IMR-90 (cell line): ENCODE results near the gene COL4A1. TPM values are rescaled to one million over a fixed set of nuclear protein-coding genes. Genes with fewer than 3 reads are reported as not detected.
A peak's percentile ranks its signal among the peaks of the same experiment; 100 is the strongest.

Experiments used
- ATAC-seq: fragments of 200-7000 bp; cut with Tn5 transposase; 2 replicates; pipeline ENCODE4 v1.9.1; 2020; ENCODE audit warnings: low read depth, mild to moderate bottlenecking, moderate library complexity
- BruUV-seq: library from RNA; stranded (reverse); fragments of 400-500 nt; replicated peaks from 2 replicates; lab custom pipeline; 2021; lab: Mats Ljungman, UMichigan
- CTCF ChIA-PET: fragments of 300-600 bp; formaldehyde crosslinking; extraction: SDS; loops from one replicate; lab custom pipeline; 2021; ENCODE audit warnings: antibody characterized with exemption; lab: Yijun Ruan, JAX
- POLR2A ChIA-PET: fragments of 300-600 bp; sonication (Branson Sonifier 250); formaldehyde crosslinking; loops from one replicate; lab custom pipeline; 2022; ENCODE audit warnings: antibody characterized with exemption; ENCODE audit not compliant: unreplicated experiment; lab: Charles Lee
- DNase-seq: peaks from one replicate; pipeline ENCODE4 v3.0.0; 2013
- H2AFZ ChIP-seq: replicated peaks from 2 replicates; pipeline ENCODE3; 2013; ENCODE audit warnings: low read length, mild to moderate bottlenecking; ENCODE audit not compliant: poor library complexity
- H2AK5ac ChIP-seq: 2 replicates; pipeline ENCODE4 v1.6.1; 2013; ENCODE audit warnings: low read depth, low read length, inconsistent platforms
- H2AK9ac ChIP-seq: replicated peaks from 2 replicates; pipeline ENCODE3; 2013; ENCODE audit warnings: mild to moderate bottlenecking, low read depth, low read length, moderate library complexity; ENCODE audit not compliant: poor library complexity
- H2BK120ac ChIP-seq: 2 replicates; pipeline ENCODE4 v1.6.1; 2013; ENCODE audit warnings: low read depth, low read length, inconsistent platforms
- H2BK15ac ChIP-seq: 3 replicates; pipeline ENCODE4 v1.6.1; 2013; ENCODE audit warnings: low read depth, low read length, inconsistent platforms
- H2BK20ac ChIP-seq: 2 replicates; pipeline ENCODE4 v1.6.1; 2013; ENCODE audit warnings: low read depth, mild to moderate bottlenecking, inconsistent platforms, low read length, moderate library complexity
- H2BK5ac ChIP-seq: 2 replicates; pipeline ENCODE4 v1.6.1; 2013; ENCODE audit warnings: mild to moderate bottlenecking, low read depth, low read length, inconsistent platforms; ENCODE audit not compliant: poor library complexity, severe bottlenecking
- H3K14ac ChIP-seq: replicated peaks from 2 replicates; pipeline ENCODE4 v1.6.1; 2013; ENCODE audit warnings: low read depth, low read length, inconsistent platforms
- H3K18ac ChIP-seq: 2 replicates; pipeline ENCODE4 v1.6.1; 2013; ENCODE audit warnings: low read depth, low read length, control low read depth
- H3K23ac ChIP-seq: 2 replicates; pipeline ENCODE4 v1.6.1; 2013; ENCODE audit warnings: low read depth, low read length, inconsistent platforms
- H3K27ac ChIP-seq: 2 replicates; pipeline ENCODE4 v1.5.1; 2013; ENCODE audit warnings: mild to moderate bottlenecking, control low read depth, low read length; ENCODE audit not compliant: insufficient read depth
- H3K27me3 ChIP-seq: 2 replicates; pipeline ENCODE4 v1.6.1; 2013; ENCODE audit warnings: low read length; ENCODE audit not compliant: control insufficient read depth, insufficient read depth
- H3K36me3 ChIP-seq: 2 replicates; pipeline ENCODE4 v1.6.1; 2013; ENCODE audit warnings: low read length, mixed read lengths; ENCODE audit not compliant: control insufficient read depth, insufficient read depth
- H3K4ac ChIP-seq: 2 replicates; pipeline ENCODE4 v1.6.1; 2013; ENCODE audit warnings: low read depth, low read length, inconsistent platforms
- H3K4me1 ChIP-seq: 2 replicates; pipeline ENCODE4 v1.6.1; 2013; ENCODE audit warnings: low read length, mixed read lengths; ENCODE audit not compliant: control insufficient read depth, insufficient read depth
- H3K4me2 ChIP-seq: 2 replicates; pipeline ENCODE4 v1.6.1; 2013; ENCODE audit warnings: low read depth, mild to moderate bottlenecking, control low read depth, low read length, moderate library complexity
- H3K4me3 ChIP-seq: 2 replicates; pipeline ENCODE4 v1.5.1; 2013; ENCODE audit warnings: low read depth, mild to moderate bottlenecking, control low read depth, low read length, moderate library complexity; ENCODE audit not compliant: insufficient read depth
- H3K56ac ChIP-seq: 2 replicates; pipeline ENCODE4 v1.6.1; 2013; ENCODE audit warnings: low read length, inconsistent platforms; ENCODE audit not compliant: insufficient read depth; ENCODE audit errors: extremely low read depth
- H3K79me1 ChIP-seq, 2 experiments: 2 replicates each; pipeline ENCODE4 v1.6.1; 2013; ENCODE audit warnings: low read length in 2 of 2, inconsistent platforms in 1 of 2, low read depth in 1 of 2
- H3K9ac ChIP-seq: 2 replicates; pipeline ENCODE4 v1.6.1; 2013; ENCODE audit warnings: low read depth, low read length, control low read depth
- H3K9me1 ChIP-seq: 2 replicates; pipeline ENCODE4 v1.6.1; 2013; ENCODE audit warnings: low read length, inconsistent platforms; ENCODE audit not compliant: insufficient read depth
- H3K9me3 ChIP-seq: 2 replicates; pipeline ENCODE4 v1.6.1; 2013; ENCODE audit warnings: low read length; ENCODE audit not compliant: control insufficient read depth, insufficient read depth
- H4K20me1 ChIP-seq: 2 replicates; pipeline ENCODE4 v1.6.1; 2013; ENCODE audit warnings: low read length, inconsistent platforms; ENCODE audit not compliant: insufficient read depth
- H4K5ac ChIP-seq: 2 replicates; pipeline ENCODE4 v1.6.1; 2013; ENCODE audit warnings: mild to moderate bottlenecking, low read depth, low read length, control low read depth
- H4K8ac ChIP-seq, 2 experiments: 2 replicates each; pipeline ENCODE4 v1.6.1; 2013; ENCODE audit warnings: low read depth in 2 of 2, low read length in 2 of 2, control low read depth in 1 of 2, inconsistent platforms in 1 of 2
- H4K91ac ChIP-seq: 2 replicates; pipeline ENCODE4 v1.6.1; 2013; ENCODE audit warnings: low read depth, low read length, inconsistent platforms; ENCODE audit not compliant: insufficient read depth
- FOS ChIP-seq: fragments of 150-350 bp; IDR thresholded peaks from 2 replicates; pipeline ENCODE4 v1.6.1; 2016; ENCODE audit warnings: low read depth, low read length
- MAFK ChIP-seq: IDR thresholded peaks from 2 replicates; pipeline ENCODE4 v1.6.1; 2012; ENCODE audit warnings: low read depth, low read length, improper control_type of control experiment
- MAZ ChIP-seq: IDR thresholded peaks from 2 replicates; pipeline ENCODE4 v1.6.1; 2012; ENCODE audit warnings: low read depth, mild to moderate bottlenecking, low read length, improper control_type of control experiment, moderate library complexity, borderline replicate concordance
- MXI1 ChIP-seq: IDR thresholded peaks from 2 replicates; pipeline ENCODE4 v1.6.1; 2012; ENCODE audit warnings: low read depth, mild to moderate bottlenecking, low read length, moderate library complexity, borderline replicate concordance
- NFE2L2 ChIP-seq: fragments of 150-350 bp; IDR thresholded peaks from 2 replicates; pipeline ENCODE4 v1.6.1; 2016; ENCODE audit warnings: low read depth, mild to moderate bottlenecking, low read length
- POLR2A ChIP-seq: IDR thresholded peaks from 2 replicates; pipeline ENCODE4 v1.6.1; 2012; ENCODE audit warnings: mild to moderate bottlenecking, low read depth, low read length
- RAD21 ChIP-seq: IDR thresholded peaks from 2 replicates; pipeline ENCODE4 v1.6.1; 2012; ENCODE audit warnings: low read length, improper control_type of control experiment
- RCOR1 ChIP-seq: IDR thresholded peaks from 2 replicates; pipeline ENCODE4 v1.6.1; 2012; ENCODE audit warnings: mild to moderate bottlenecking, low read length, improper control_type of control experiment; ENCODE audit not compliant: insufficient replicate concordance
- RFX5 ChIP-seq: IDR thresholded peaks from 2 replicates; pipeline ENCODE4 v1.8.0; 2012; ENCODE audit warnings: low read depth, mild to moderate bottlenecking, low read length, moderate library complexity
- SMC3 ChIP-seq: fragments of 150-350 bp; IDR thresholded peaks from 2 replicates; pipeline ENCODE4 v1.6.1; 2016; ENCODE audit warnings: low read depth, mild to moderate bottlenecking, antibody characterized with exemption, low read length, moderate library complexity
- WGBS, 2 experiments: methylation state at CpG; one replicate each; pipeline versions ENCODE4 v1.1.5 to v1.1.7; 2013; ENCODE audit warnings: missing lambda C conversion rate in 2 of 2; ENCODE audit not compliant: insufficient read length in 1 of 2; ENCODE audit errors: extremely low coverage in 2 of 2; 5-methylcytosine and 5-hydroxymethylcytosine counted together
- dilution Hi-C: fragments of 300-500 bp; cut with HindIII; formaldehyde crosslinking; loops from one replicate; pipeline ENCODE4 v1.14.3; 2018; ENCODE audit warnings: low sequenced_read_pairs; ENCODE audit not compliant: unreplicated experiment
- in situ Hi-C: fragments of 300-500 bp; cut with MboI; formaldehyde crosslinking; loops from 3 replicates; pipeline ENCODE4 v1.14.3; 2019; ENCODE audit warnings: low sequenced_read_pairs, inconsistent platforms, mixed read lengths
- intact Hi-C: fragments of 100-400 bp; cut with micrococcal nuclease; formaldehyde crosslinking; loops from 2 replicates; pipeline ENCODE4 v1.10.0; 2022
- polyA plus RNA-seq, 3 experiments: library from polyadenylated mRNA; depleted of rRNA; stranded (reverse); fragments of >200 nt; gene quantifications; 2 replicates each; pipeline ENCODE4 v1.2.3, GENCODE V29; 2012; ENCODE audit warnings: low replicate concordance in 1 of 3
- total RNA-seq: library from RNA; depleted of rRNA; stranded (reverse); fragments of >200 nt; gene quantifications from 2 replicates; pipeline ENCODE4 v1.2.3, GENCODE V29; 2012
- TF ChIP-seq, protein P1 (sequence below): conservative IDR thresholded peaks from 2 replicates; pipeline ENCODE4 v1.5.1; 2012; ENCODE audit warnings: mild to moderate bottlenecking, low read depth, low read length, improper control_type of control experiment
- TF ChIP-seq, protein P2 (sequence below): fragments of 150-350 bp; IDR thresholded peaks from 2 replicates; pipeline ENCODE4 v1.6.1; 2017; ENCODE audit warnings: mild to moderate bottlenecking, antibody characterized with exemption, low read length, low read depth

The COL4A1 gene
- total and polyA plus RNA-seq, 2 of the 4 experiments (the other 2 are of a cell fraction), result 230 to 337 TPM

DNA sequence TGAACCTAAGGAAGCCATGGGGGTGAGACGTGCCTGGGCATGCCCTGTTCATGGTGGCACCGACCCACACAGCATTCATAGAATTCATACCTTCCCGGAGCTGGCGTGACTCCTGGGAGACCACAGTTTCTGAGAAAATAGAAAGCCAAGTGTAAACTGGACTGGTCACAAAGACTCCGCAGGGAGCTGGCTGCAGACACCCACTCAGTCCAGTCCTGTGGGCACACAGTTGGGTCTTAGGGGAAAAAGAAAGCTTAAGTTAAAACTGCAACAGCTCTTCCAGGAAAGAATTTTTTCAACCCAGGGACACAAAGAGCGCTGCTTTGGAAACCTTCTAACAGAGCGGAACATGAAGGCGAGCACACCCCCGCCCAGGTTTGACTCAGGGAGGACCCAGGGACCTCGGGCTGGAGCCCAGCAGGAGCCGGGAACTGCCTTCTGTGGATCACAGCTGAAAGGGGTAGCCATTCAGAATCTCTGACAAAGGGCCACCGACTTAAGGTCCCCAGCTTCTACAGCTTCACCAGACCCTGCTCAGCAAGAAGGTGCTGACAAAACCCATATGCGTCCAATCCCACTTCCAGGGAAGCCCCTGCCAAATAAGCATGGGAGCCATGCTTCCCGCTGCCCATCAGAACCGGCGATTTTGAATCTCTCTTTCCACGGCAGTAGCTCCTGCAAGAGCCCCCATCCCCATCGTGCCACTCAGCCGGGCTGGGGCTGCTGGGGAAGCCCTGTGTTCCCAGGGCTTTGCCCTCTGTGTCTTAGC is 183.7 kb downstream of the COL4A1 start:
- H3K4me1 ChIP-seq, result peaks cover 19% of the 10 kb centered on the region
- CTCF ChIA-PET, result interaction anchor here (0.6 kb wide), 1 partner anchor 24 kb away, joined by 3 read pairs; no protein-coding TSS in a partner anchor
- H3K27me3 ChIP-seq, result no peaks in the 10 kb centered on the region
- H3K36me3 ChIP-seq, result no peaks in the 10 kb centered on the region
- H4K91ac ChIP-seq, result peak overlapping the region; percentile 35; the same call in 1 of the 2 replicates
- no peak overlapping the region for H2BK5ac ChIP-seq
- BruUV-seq, result no TSS peak
- no peak overlapping the region for H3K23ac ChIP-seq
- dilution Hi-C loops, result loop anchor here (25.0 kb wide), 1 partner anchor 336 kb away; the partner anchor contains the start of gene IRS2
- H3K27ac ChIP-seq, result no peak overlapping the region
- H3K18ac ChIP-seq, result peak overlapping the region; percentile 61; the same call in 1 of the 2 replicates
- H3K79me1 ChIP-seq, result no peaks in the 10 kb centered on the region
- H4K8ac ChIP-seq, result peak overlapping the region in 1 of 2 experiments; percentile 11; a peak in 1 of 4 replicates
- ATAC-seq (no peak), DNase-seq (no peak)
- TF ChIP-seq MXI1, result no peak
- TF ChIP-seq MAZ, result no peak
- TF ChIP-seq POLR2A, result no peak
- TF ChIP-seq, protein P1, sequence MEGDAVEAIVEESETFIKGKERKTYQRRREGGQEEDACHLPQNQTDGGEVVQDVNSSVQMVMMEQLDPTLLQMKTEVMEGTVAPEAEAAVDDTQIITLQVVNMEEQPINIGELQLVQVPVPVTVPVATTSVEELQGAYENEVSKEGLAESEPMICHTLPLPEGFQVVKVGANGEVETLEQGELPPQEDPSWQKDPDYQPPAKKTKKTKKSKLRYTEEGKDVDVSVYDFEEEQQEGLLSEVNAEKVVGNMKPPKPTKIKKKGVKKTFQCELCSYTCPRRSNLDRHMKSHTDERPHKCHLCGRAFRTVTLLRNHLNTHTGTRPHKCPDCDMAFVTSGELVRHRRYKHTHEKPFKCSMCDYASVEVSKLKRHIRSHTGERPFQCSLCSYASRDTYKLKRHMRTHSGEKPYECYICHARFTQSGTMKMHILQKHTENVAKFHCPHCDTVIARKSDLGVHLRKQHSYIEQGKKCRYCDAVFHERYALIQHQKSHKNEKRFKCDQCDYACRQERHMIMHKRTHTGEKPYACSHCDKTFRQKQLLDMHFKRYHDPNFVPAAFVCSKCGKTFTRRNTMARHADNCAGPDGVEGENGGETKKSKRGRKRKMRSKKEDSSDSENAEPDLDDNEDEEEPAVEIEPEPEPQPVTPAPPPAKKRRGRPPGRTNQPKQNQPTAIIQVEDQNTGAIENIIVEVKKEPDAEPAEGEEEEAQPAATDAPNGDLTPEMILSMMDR, result no peak
- TF ChIP-seq SMC3, result no peak
- no peak for TF ChIP-seq RFX5
- TF ChIP-seq, protein P2, sequence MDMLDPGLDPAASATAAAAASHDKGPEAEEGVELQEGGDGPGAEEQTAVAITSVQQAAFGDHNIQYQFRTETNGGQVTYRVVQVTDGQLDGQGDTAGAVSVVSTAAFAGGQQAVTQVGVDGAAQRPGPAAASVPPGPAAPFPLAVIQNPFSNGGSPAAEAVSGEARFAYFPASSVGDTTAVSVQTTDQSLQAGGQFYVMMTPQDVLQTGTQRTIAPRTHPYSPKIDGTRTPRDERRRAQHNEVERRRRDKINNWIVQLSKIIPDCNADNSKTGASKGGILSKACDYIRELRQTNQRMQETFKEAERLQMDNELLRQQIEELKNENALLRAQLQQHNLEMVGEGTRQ, result no peak
- no peak for TF ChIP-seq RAD21
- no peak for TF ChIP-seq MAFK
- TF ChIP-seq RCOR1, result no peak
- TF ChIP-seq FOS, result no peak
- no peak for TF ChIP-seq NFE2L2
- H3K4me3 ChIP-seq, result no peak overlapping the region
- H3K4me2 ChIP-seq, result no peak overlapping the region
- intact Hi-C loops, result no loop called here
- peak overlapping the region; percentile 33 for H3K4ac ChIP-seq
- H3K14ac ChIP-seq, result peak overlapping the region; percentile 38
- H2BK15ac ChIP-seq, result no peak overlapping the region
- no peak overlapping the region for H3K9ac ChIP-seq
- H3K9me3 ChIP-seq, result no peaks in the 10 kb centered on the region
- peak overlapping the region; percentile 64 for H2AFZ ChIP-seq
- peak overlapping the region; percentile 68 for H2BK120ac ChIP-seq
- H4K5ac ChIP-seq, result peak overlapping the region; percentile 28; the same call in 1 of the 2 replicates
- peak overlapping the region; percentile 21 for H2AK9ac ChIP-seq
- H3K56ac ChIP-seq, result no peak overlapping the region
- H3K9me1 ChIP-seq, result peaks cover 22% of the 10 kb centered on the region
- in situ Hi-C loops, result loop anchor here (25.0 kb wide), 1 partner anchor 761 kb away; no protein-coding TSS in a partner anchor
- H4K20me1 ChIP-seq, result no peaks in the 10 kb centered on the region
- peak overlapping the region; percentile 68 for H2BK20ac ChIP-seq
- 100% methylated on average over 5 of the region's 19 CpGs; no CpG with 5 or more reads in 1 of the 2 experiments for WGBS, 2 experiments
- peak overlapping the region; percentile 38; the same call in 1 of the 2 replicates for H2AK5ac ChIP-seq
- POLR2A ChIA-PET, result no interaction called here
